UCSD-AML1 (cell line): ENCODE results near the gene NUDT8.
"Not testable (repeated sequence)": the region's sequence is repeated elsewhere in the genome, so short reads cannot be mapped to it uniquely, and the experiment has no call there.

Experiments used
- DNase-seq: peaks from one replicate; lab custom pipeline; 2025; ENCODE audit not compliant: unreplicated experiment; lab: John Stamatoyannopoulos, UW

The NUDT8 gene

GRCh38 chr11:67628710-67629385 is 889 bp downstream of the NUDT8 start:
- DNase-seq = no peak

GRCh38 chr11:67627812-67628624 is 1.7 kb downstream of the NUDT8 start:
- DNase-seq = no peak

GRCh38 chr11:67627441-67627811 is 2.3 kb downstream of the NUDT8 start:
- no peak for DNase-seq

GRCh38 chr11:67626970-67627369 is 2.8 kb downstream of the NUDT8 start:
- no peak for DNase-seq

- not testable (repeated sequence) for DNase-seq
Measured at GRCh38 chr11:67626131-67626833, 3.5 kb downstream of the NUDT8 start.

GRCh38 chr11:67623795-67624194 is 5.9 kb downstream of the NUDT8 start:
- not testable (repeated sequence) for DNase-seq

GRCh38 chr11:67622905-67623304 is 6.8 kb downstream of the NUDT8 start:
- DNase-seq = not testable (repeated sequence)

- DNase-seq = not testable (repeated sequence)
Measured at GRCh38 chr11:67621928-67622327, 7.8 kb downstream of the NUDT8 start.

GRCh38 chr11:67620621-67621020 is 9.1 kb downstream of the NUDT8 start:
- DNase-seq = not testable (repeated sequence)

GRCh38 chr11:67619683-67620618 is 9.8 kb downstream of the NUDT8 start:
- DNase-seq = not testable (repeated sequence)

GRCh38 chr11:67618901-67619659 is 10.7 kb downstream of the NUDT8 start:
- not testable (repeated sequence) for DNase-seq

GRCh38 chr11:67617243-67617953 is 12.3 kb downstream of the NUDT8 start:
- DNase-seq = no peak

GRCh38 chr11:67616431-67617242 is 13.1 kb downstream of the NUDT8 start:
- no peak for DNase-seq

GRCh38 chr11:67615728-67616430 is 13.9 kb downstream of the NUDT8 start:
- no peak for DNase-seq

GRCh38 chr11:67614730-67615714 is 14.7 kb downstream of the NUDT8 start:
- peak; percentile 55 for DNase-seq

- peak; percentile 37 for DNase-seq
Measured at GRCh38 chr11:67613960-67614715, 15.6 kb downstream of the NUDT8 start.
